Duodenal mucosa (tissue), 2 donors: ENCODE data around the gene TBX2.
"Not testable (repeated sequence)": the region's sequence is repeated elsewhere in the genome, so short reads cannot be mapped to it uniquely, and the experiment has no call there.

Source experiments
- H3K27ac ChIP-seq: one replicate; pipeline ENCODE4 v1.7.0; 2013; ENCODE audit warnings: low read depth, low read length
- H3K27me3 ChIP-seq, 2 donors: one replicate each; pipeline ENCODE4 v1.7.0; 2013; ENCODE audit warnings: low read length in 2 of 2, control low read depth in 1 of 2; ENCODE audit not compliant: insufficient read depth in 2 of 2, control insufficient read depth in 1 of 2
- H3K36me3 ChIP-seq, 2 donors: one replicate each; pipeline ENCODE4 v1.7.0; 2013; ENCODE audit warnings: low read length in 2 of 2, control low read depth in 1 of 2; ENCODE audit not compliant: insufficient read depth in 2 of 2, control insufficient read depth in 1 of 2
- H3K4me1 ChIP-seq, 2 donors: one replicate each; pipeline ENCODE4 v1.7.0; 2013; ENCODE audit warnings: low read length in 2 of 2, control low read depth in 1 of 2; ENCODE audit not compliant: insufficient read depth in 2 of 2, control insufficient read depth in 1 of 2
- H3K4me3 ChIP-seq, 2 donors: one replicate each; pipeline ENCODE4 v1.7.0; 2013; ENCODE audit warnings: low read length in 2 of 2, low read depth in 1 of 2
- H3K9ac ChIP-seq, 2 donors: one replicate each; pipeline ENCODE4 v1.7.0; 2013; ENCODE audit warnings: low read length in 2 of 2, low read depth in 1 of 2
- H3K9me3 ChIP-seq, 2 donors: one replicate each; pipeline ENCODE4 v1.7.0; 2013; ENCODE audit warnings: low read length in 2 of 2, control low read depth in 1 of 2; ENCODE audit not compliant: control insufficient read depth in 1 of 2

TBX2 gene

DNA sequence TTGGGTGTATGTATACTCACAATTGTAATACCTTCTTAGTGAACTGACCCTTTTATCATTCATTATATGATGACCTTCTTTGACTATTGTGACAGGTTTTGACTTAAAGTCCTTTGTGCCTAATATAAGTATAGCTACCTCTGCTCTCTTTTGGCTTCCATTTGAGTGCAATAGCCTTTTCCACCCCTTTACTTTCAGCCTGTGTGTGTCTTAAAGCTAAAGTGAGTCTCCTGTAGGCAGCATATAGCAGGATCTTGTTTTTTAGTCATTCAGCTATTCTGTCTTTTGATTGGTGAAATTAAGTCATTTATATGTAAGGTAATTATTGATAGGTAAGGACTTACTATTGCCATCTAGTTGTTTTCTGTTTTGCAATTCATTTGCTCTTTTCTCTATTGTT lies 36.6 kb downstream of the TBX2 start:
- Histone ChIP-seq H3K36me3 (no peaks in the 10 kb centered on the region), H3K27ac (no peak overlapping the region), H3K9me3 (peaks cover 3 to 5% of the 10 kb centered on the region in 2 donors), H3K9ac (no peak overlapping the region), H3K4me1 (no peaks in the 10 kb centered on the region), H3K27me3 (peaks cover 5 to 15% of the 10 kb centered on the region in 2 donors), H3K4me3 (no peak overlapping the region)

GRCh38 chr17:61436995-61437704 lies 37.5 kb downstream of the TBX2 start:
- no peak overlapping the region for H3K9ac ChIP-seq
- H3K27me3 ChIP-seq: peaks cover 5 to 15% of the 10 kb centered on the region in 2 donors
- peaks cover 0 to under 1% of the 10 kb centered on the region in 2 donors for H3K4me1 ChIP-seq
- no peaks in the 10 kb centered on the region for H3K36me3 ChIP-seq
- no peak overlapping the region for H3K4me3 ChIP-seq
- peak overlapping the region; percentile 18 for H3K27ac ChIP-seq
- peaks cover 3 to 5% of the 10 kb centered on the region in 2 donors for H3K9me3 ChIP-seq

DNA sequence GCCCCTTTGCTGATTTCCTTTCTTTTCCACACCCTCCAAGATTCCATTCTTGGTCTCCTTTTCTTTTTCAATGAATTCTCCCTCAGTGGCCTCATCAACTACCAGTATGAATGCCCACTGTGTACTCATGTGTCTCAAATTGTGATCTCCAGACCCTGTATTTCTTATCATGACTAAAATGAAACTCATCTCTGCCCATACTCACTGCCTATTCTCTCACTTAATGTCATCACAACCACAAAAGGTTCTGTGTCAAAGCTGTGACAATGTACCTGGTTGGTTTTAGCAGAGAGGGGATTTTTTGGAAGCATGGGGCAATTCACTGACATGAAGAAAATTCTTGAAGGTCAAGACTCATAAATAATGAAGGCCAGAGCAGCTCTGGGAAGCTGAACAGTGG lies 41.1 kb downstream of the TBX2 start:
- Histone ChIP-seq H3K27me3 (peaks cover 9 to 19% of the 10 kb centered on the region in 2 donors), H3K9me3 (peaks cover 3 to 5% of the 10 kb centered on the region in 2 donors), H3K9ac (no peak overlapping the region), H3K27ac (no peak overlapping the region), H3K36me3 (no peaks in the 10 kb centered on the region), H3K4me1 (peaks cover 6 to 9% of the 10 kb centered on the region in 2 donors), H3K4me3 (no peak overlapping the region)

DNA sequence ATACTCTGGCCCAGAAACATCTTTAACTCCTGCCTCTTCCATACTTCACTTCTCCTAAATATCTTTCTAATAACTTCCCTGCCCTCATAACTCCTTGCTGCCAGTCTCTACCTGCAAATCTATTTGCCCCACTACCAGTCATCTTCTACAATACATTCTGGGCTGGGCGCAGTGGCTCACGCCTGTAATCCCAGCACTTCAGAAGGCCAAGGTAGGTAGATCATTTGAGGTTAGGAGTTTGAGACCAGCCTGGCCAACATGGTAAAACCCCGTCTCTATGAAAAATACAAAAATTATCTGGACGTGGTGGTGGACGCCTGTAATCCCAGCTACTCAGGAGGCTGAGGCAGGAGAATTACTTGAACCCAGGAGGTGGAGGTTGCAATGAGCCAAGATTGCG lies 41.9 kb downstream of the TBX2 start:
- not testable (repeated sequence) for H3K4me3 ChIP-seq, H3K9ac ChIP-seq, H3K27ac ChIP-seq, H3K4me1 ChIP-seq, H3K36me3 ChIP-seq, H3K9me3 ChIP-seq
- H3K27me3 ChIP-seq: peaks cover 9 to 19% of the 10 kb centered on the region in 2 donors

GRCh38 chr17:61442136-61442775 lies 42.6 kb downstream of the TBX2 start:
- no peak overlapping the region for H3K9ac ChIP-seq
- peaks cover 6 to 19% of the 10 kb centered on the region in 2 donors for H3K27me3 ChIP-seq
- no peak overlapping the region for H3K4me3 ChIP-seq
- H3K9me3 ChIP-seq: peaks cover 0 to 3% of the 10 kb centered on the region in 2 donors
- no peak overlapping the region for H3K27ac ChIP-seq
- peaks cover 6 to 9% of the 10 kb centered on the region in 2 donors for H3K4me1 ChIP-seq
- no peaks in the 10 kb centered on the region for H3K36me3 ChIP-seq

DNA sequence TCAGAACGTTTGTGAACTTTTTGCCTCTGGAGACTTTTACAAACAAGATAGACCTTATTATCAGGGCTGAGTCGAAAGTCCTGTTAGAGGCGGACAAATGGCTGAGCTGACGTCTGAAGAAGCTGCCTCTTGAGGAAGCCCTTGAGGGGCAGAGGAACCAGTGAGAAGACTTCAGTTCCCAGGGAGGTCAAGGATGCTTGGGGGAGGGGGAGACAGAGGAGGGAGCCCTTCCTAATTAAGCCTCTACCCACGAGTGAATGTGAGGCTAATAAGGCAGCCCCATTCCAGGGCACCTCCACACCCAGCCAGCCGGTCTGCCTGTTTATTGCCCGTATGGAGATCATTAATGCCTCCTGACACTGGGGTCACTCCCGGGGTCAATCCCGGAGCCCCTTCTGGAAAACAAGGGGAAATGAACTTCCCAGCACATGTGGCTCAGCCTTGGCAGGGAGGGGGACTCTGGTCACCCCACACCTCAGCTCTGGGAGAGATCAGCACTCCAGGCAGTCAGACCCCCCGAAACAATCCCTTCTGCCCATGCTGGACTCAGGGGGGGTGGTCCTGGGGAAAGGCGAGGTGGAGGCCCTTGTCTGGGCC lies 43.3 kb downstream of the TBX2 start:
- H3K27ac ChIP-seq: no peak overlapping the region
- H3K4me1 ChIP-seq: peaks cover 6 to 9% of the 10 kb centered on the region in 2 donors
- no peak overlapping the region for H3K9ac ChIP-seq
- peaks cover 0 to under 1% of the 10 kb centered on the region in 2 donors for H3K9me3 ChIP-seq
- no peaks in the 10 kb centered on the region for H3K36me3 ChIP-seq
- no peak overlapping the region for H3K4me3 ChIP-seq
- H3K27me3 ChIP-seq: peaks cover 5 to 20% of the 10 kb centered on the region in 2 donors

- H3K9me3 ChIP-seq: no peaks in the 10 kb centered on the region
- H3K27me3 ChIP-seq: peaks cover 10 to 24% of the 10 kb centered on the region in 2 donors
- no peak overlapping the region for H3K4me3 ChIP-seq
- H3K4me1 ChIP-seq: peaks cover 6 to 9% of the 10 kb centered on the region in 2 donors
- H3K9ac ChIP-seq: no peak overlapping the region
- no peaks in the 10 kb centered on the region for H3K36me3 ChIP-seq
- H3K27ac ChIP-seq: no peak overlapping the region
These were observed 43.8 kb downstream of the TBX2 start for GRCh38 chr17:61443475-61443882.

DNA sequence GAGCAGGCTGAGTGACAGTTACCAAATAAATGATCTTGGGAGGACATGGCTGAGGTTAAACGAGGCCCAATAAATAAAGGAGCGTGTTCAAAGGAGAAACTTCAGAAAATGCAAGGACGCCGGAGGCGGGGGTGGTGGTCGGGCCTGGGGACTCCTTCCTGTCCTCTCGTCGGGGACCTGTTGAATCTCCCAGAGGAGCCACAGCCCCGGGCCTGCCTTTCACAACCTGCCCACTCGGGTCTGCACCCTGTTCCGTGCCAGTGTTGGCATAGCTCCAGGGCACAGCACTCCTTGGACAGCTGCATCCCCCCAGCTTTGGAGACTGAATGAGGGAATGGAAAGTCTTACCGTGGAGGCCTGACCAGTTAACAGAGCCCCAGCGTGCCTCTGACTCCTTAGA lies 44.4 kb downstream of the TBX2 start:
- no peak overlapping the region for H3K4me3 ChIP-seq
- H3K9ac ChIP-seq: no peak overlapping the region
- H3K27ac ChIP-seq: no peak overlapping the region
- no peaks in the 10 kb centered on the region for H3K9me3 ChIP-seq
- no peaks in the 10 kb centered on the region for H3K36me3 ChIP-seq
- peaks cover 12 to 26% of the 10 kb centered on the region in 2 donors for H3K27me3 ChIP-seq
- H3K4me1 ChIP-seq: peaks cover 6 to 9% of the 10 kb centered on the region in 2 donors

DNA sequence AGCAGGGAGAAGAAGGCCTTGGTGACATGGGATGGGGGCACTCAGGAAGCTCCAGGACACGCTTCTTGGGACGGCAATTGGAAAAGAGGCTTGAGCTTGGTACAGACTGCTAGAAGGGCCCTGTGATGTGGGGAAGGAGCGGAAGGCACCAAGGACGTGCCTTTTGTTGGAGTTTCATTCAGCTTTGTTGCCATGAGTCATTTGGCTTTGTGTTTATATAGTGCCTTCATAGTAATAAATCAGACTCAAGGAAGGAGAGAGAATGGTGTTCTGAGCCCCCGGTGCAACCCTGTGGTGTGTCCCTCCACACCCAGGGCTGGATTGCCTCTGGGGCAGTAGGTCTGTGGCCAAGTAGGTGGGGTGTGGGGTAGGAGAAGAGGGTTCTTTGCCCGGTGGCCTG lies 45.2 kb downstream of the TBX2 start:
- H3K27ac ChIP-seq: no peak overlapping the region
- no peak overlapping the region for H3K4me3 ChIP-seq
- H3K4me1 ChIP-seq: peaks cover 6 to 9% of the 10 kb centered on the region in 2 donors
- H3K36me3 ChIP-seq: no peaks in the 10 kb centered on the region
- H3K9me3 ChIP-seq: no peaks in the 10 kb centered on the region
- no peak overlapping the region for H3K9ac ChIP-seq
- peaks cover 14 to 27% of the 10 kb centered on the region in 2 donors for H3K27me3 ChIP-seq

GRCh38 chr17:61447358-61447757 lies 47.7 kb downstream of the TBX2 start:
- Histone ChIP-seq H3K4me1 (peaks cover 3 to 9% of the 10 kb centered on the region in 2 donors), H3K9me3 (no peaks in the 10 kb centered on the region), H3K27me3 (peaks cover 37 to 45% of the 10 kb centered on the region in 2 donors), H3K9ac (no peak overlapping the region), H3K4me3 (no peak overlapping the region), H3K27ac (no peak overlapping the region), H3K36me3 (no peaks in the 10 kb centered on the region)
